Tibial nerve (tissue), 4 donors: ENCODE results near the gene RPF1. TPM values are rescaled to one million over a fixed set of nuclear protein-coding genes. Genes with fewer than 3 reads are reported as not detected.

Source experiments
- DNase-seq, 2 donors: peaks; one replicate each; pipeline ENCODE4 v3.0.0-alpha.2; 2019; ENCODE audit warnings: low spot score in 2 of 2
- H3K27ac ChIP-seq, 4 donors: fragments of 200-600 bp; sonication (generic) in 3 of 4; one replicate each; pipeline ENCODE4 v1.5.1; 2017 to 2019; ENCODE audit warnings: mild to moderate bottlenecking in 1 of 4
- H3K27me3 ChIP-seq, 2 donors: fragments of 200-600 bp; sonication (generic) in 1 of 2; one replicate each; pipeline versions ENCODE4 v1.5.1 to v1.6.0; 2017 to 2019
- H3K36me3 ChIP-seq, 3 donors: fragments of 200-600 bp; sonication (generic); one replicate each; pipeline ENCODE4 v1.5.1; 2018 to 2019
- H3K4me1 ChIP-seq, 4 donors: fragments of 200-600 bp; sonication (generic) in 3 of 4; one replicate each; pipeline ENCODE4 v1.5.1; 2017 to 2019
- H3K4me3 ChIP-seq, 4 donors: fragments of 200-600 bp; sonication (generic) in 3 of 4; one replicate each; pipeline ENCODE4 v1.5.1; 2017 to 2019; ENCODE audit warnings: mild to moderate bottlenecking in 1 of 4, moderate library complexity in 1 of 4
- H3K9me3 ChIP-seq, 4 donors: fragments of 200-600 bp; sonication (generic) in 3 of 4; one replicate each; pipeline ENCODE4 v1.5.1; 2017 to 2019
- CTCF ChIP-seq, 5 experiments: fragments of 200-600 bp in 3 of 5; fragments of 450-650 bp in 2 of 5; sonication (generic) in 3 of 5; IDR thresholded peaks; one replicate each; pipeline ENCODE4 v1.5.1; 2016 to 2019; ENCODE audit warnings: antibody characterized with exemption in 5 of 5, mild to moderate bottlenecking in 3 of 5, moderate library complexity in 2 of 5
- EP300 ChIP-seq, 2 donors: sonication (generic); formaldehyde crosslinking; IDR thresholded peaks; one replicate each; pipeline ENCODE4 v1.6.1; 2017; ENCODE audit warnings: antibody characterized with exemption in 2 of 2, mild to moderate bottlenecking in 1 of 2
- POLR2A ChIP-seq, 2 donors: fragments of 450-650 bp; IDR thresholded peaks; one replicate each; pipeline ENCODE4 v1.6.1; 2017; ENCODE audit warnings: antibody characterized with exemption in 2 of 2, mild to moderate bottlenecking in 2 of 2, moderate library complexity in 2 of 2
- WGBS, 2 donors: methylation state at CpG; one replicate each; pipeline ENCODE4 v1.1.5; 2018; 5-methylcytosine and 5-hydroxymethylcytosine counted together
- total RNA-seq, 4 donors: library from RNA; depleted of rRNA; stranded (reverse); fragments of >200 nt; gene quantifications; one replicate each; pipeline ENCODE4 v1.1.0, GENCODE V29; 2016

RPF1 gene
- total RNA-seq, 4 donors from 2014 or later = 18.4 to 37.5 (median 26.3) TPM

GRCh38 chr1:84450910-84451309 is 28.2 kb upstream of the RPF1 start:
- TF ChIP-seq EP300 (IDR thresholded peaks at IDR 0.05) (no peak), POLR2A (IDR thresholded peaks at IDR 0.05) (no peak), CTCF (IDR thresholded peaks at IDR 0.05) (no peak)
- 70 to 71% methylated on average over 2 of the region's 2 CpGs for WGBS, 2 donors
- no peaks in the 10 kb centered on the region for H3K4me1 ChIP-seq
- H3K36me3 ChIP-seq = no peaks in the 10 kb centered on the region
- no peaks in the 10 kb centered on the region for H3K27me3 ChIP-seq
- H3K27ac ChIP-seq = no peak overlapping the region
- DNase-seq = no peak
- H3K4me3 ChIP-seq = no peak overlapping the region
- H3K9me3 ChIP-seq = no peaks in the 10 kb centered on the region

GRCh38 chr1:84452436-84452835 is 26.6 kb upstream of the RPF1 start:
- no peak for DNase-seq
- Histone ChIP-seq H3K27ac (no peak overlapping the region), H3K9me3 (no peaks in the 10 kb centered on the region), H3K27me3 (no peaks in the 10 kb centered on the region), H3K4me3 (no peak overlapping the region), H3K36me3 (no peaks in the 10 kb centered on the region), H3K4me1 (no peaks in the 10 kb centered on the region)
- WGBS, 2 donors = 56 to 64% methylated on average over 3 of the region's 3 CpGs
- TF ChIP-seq POLR2A (IDR thresholded peaks at IDR 0.05) (no peak), EP300 (IDR thresholded peaks at IDR 0.05) (no peak), CTCF (IDR thresholded peaks at IDR 0.05) (no peak)

- H3K4me3 ChIP-seq = no peak overlapping the region
- no peaks in the 10 kb centered on the region for H3K36me3 ChIP-seq
- TF ChIP-seq POLR2A (IDR thresholded peaks at IDR 0.05) (no peak), EP300 (IDR thresholded peaks at IDR 0.05) (no peak)
- peaks cover 0 to 24% of the 10 kb centered on the region in 2 donors for H3K27me3 ChIP-seq
- DNase-seq = no peak
- WGBS, 2 donors = 76 to 89% methylated on average over 1 of the region's 1 CpG
- H3K4me1 ChIP-seq = no peaks in the 10 kb centered on the region
- no peak overlapping the region for H3K27ac ChIP-seq
- H3K9me3 ChIP-seq = no peaks in the 10 kb centered on the region
Measured at GRCh38 chr1:84462118-84462517, 16.9 kb upstream of the RPF1 start.

- H3K27ac ChIP-seq = no peak overlapping the region
- H3K27me3 ChIP-seq = peaks cover 0 to 61% of the 10 kb centered on the region in 2 donors
- no peaks in the 10 kb centered on the region for H3K36me3 ChIP-seq
- H3K4me3 ChIP-seq = no peak overlapping the region
- no peaks in the 10 kb centered on the region for H3K4me1 ChIP-seq
- TF ChIP-seq EP300 (IDR thresholded peaks at IDR 0.05) (no peak), POLR2A (IDR thresholded peaks at IDR 0.05) (no peak), CTCF (IDR thresholded peaks at IDR 0.05) (no peak)
- DNase-seq = no peak
- no peaks in the 10 kb centered on the region for H3K9me3 ChIP-seq
Measured at GRCh38 chr1:84467298-84467697, 11.8 kb upstream of the RPF1 start.

- Histone ChIP-seq H3K4me1 (peaks cover 0 to 13% (median 8%) of the 10 kb centered on the region in 4 donors), H3K27me3 (peaks cover 0 to 67% of the 10 kb centered on the region in 2 donors), H3K4me3 (no peak overlapping the region), H3K27ac (no peak overlapping the region), H3K36me3 (no peaks in the 10 kb centered on the region), H3K9me3 (no peaks in the 10 kb centered on the region)
- TF ChIP-seq CTCF (IDR thresholded peaks at IDR 0.05) = no peak
- no peak for TF ChIP-seq EP300 (IDR thresholded peaks at IDR 0.05)
- no peak for DNase-seq
- WGBS, 2 donors = 43 to 44% methylated on average over 1 of the region's 1 CpG
Measured at GRCh38 chr1:84476225-84476624, 2.8 kb upstream of the RPF1 start.

- no peak for DNase-seq
- Histone ChIP-seq H3K36me3 (peaks cover 0 to 23% (median 0%) of the 10 kb centered on the region in 3 donors), H3K27me3 (peaks cover 0 to 29% of the 10 kb centered on the region in 2 donors), H3K27ac (peak overlapping the region in 2 of 4 donors; percentile 83 to 88), H3K4me1 (peaks cover 0 to 31% (median 10%) of the 10 kb centered on the region in 4 donors), H3K4me3 (peak overlapping the region; percentile 80 to 85 (median 82)), H3K9me3 (no peaks in the 10 kb centered on the region)
- TF ChIP-seq POLR2A (IDR thresholded peaks at IDR 0.05) (no peak), CTCF (IDR thresholded peaks at IDR 0.05) (no peak), EP300 (IDR thresholded peaks at IDR 0.05) (no peak)
- WGBS, 2 donors = 3 to 4% methylated on average over 9 of the region's 9 CpGs
Measured at GRCh38 chr1:84479998-84480397, 932 bp downstream of the RPF1 start.
